Stimulated activated naive CD8-positive, alpha-beta T cell treated with anti-CD3 and anti-CD28 coated beads, Interleukin-15, amount 100 ng/mL, for 72 hours (primary cell): ENCODE results near the gene GP5.

Source experiments
- ATAC-seq: fragments of 150-1000 bp; cut with Tn5 transposase; 2 replicates; pipeline ENCODE4 v1.10.0; 2021; ENCODE audit warnings: mild to moderate bottlenecking, moderate library complexity
- DNase-seq, 2 donors: peaks; one replicate each; pipeline ENCODE4 v3.0.0; 2021 to 2022
- H3K27ac Mint-ChIP-seq, 2 donors: one replicate each; pipeline ENCODE4 v1.8.0; 2022; ENCODE audit warnings: mild to moderate bottlenecking in 2 of 2, mixed read lengths in 2 of 2, moderate library complexity in 2 of 2
- H3K27me3 Mint-ChIP-seq: one replicate; pipeline ENCODE4 v1.8.0; 2022; ENCODE audit warnings: mixed read lengths
- H3K4me1 Mint-ChIP-seq: one replicate; pipeline ENCODE4 v1.8.0; 2022; ENCODE audit warnings: mild to moderate bottlenecking, mixed read lengths
- H3K4me3 Mint-ChIP-seq, 2 donors: one replicate each; pipeline ENCODE4 v1.8.0; 2022; ENCODE audit warnings: mild to moderate bottlenecking in 2 of 2, mixed read lengths in 2 of 2, moderate library complexity in 1 of 2
- H3K9me3 Mint-ChIP-seq, 2 donors: one replicate each; pipeline ENCODE4 v1.8.0; 2022; ENCODE audit warnings: mixed read lengths in 2 of 2

The GP5 gene

GRCh38 chr3:194352667-194353246 lies 46.3 kb downstream of the GP5 start:
- peak; percentile 42 for ATAC-seq
- H3K27ac Mint-ChIP-seq, result no peak overlapping the region
- H3K27me3 Mint-ChIP-seq, result no peaks in the 10 kb centered on the region
- no peak for DNase-seq
- H3K4me1 Mint-ChIP-seq, result peaks cover 5% of the 10 kb centered on the region
- H3K9me3 Mint-ChIP-seq, result no peaks in the 10 kb centered on the region
- H3K4me3 Mint-ChIP-seq, result no peak overlapping the region

GRCh38 chr3:194351952-194352536 lies 47.0 kb downstream of the GP5 start:
- ATAC-seq (peak; percentile 31), DNase-seq (no peak)
- H3K27ac Mint-ChIP-seq, result no peak overlapping the region
- H3K9me3 Mint-ChIP-seq, result no peaks in the 10 kb centered on the region
- peaks cover 5% of the 10 kb centered on the region for H3K4me1 Mint-ChIP-seq
- no peak overlapping the region for H3K4me3 Mint-ChIP-seq
- H3K27me3 Mint-ChIP-seq, result no peaks in the 10 kb centered on the region

DNA sequence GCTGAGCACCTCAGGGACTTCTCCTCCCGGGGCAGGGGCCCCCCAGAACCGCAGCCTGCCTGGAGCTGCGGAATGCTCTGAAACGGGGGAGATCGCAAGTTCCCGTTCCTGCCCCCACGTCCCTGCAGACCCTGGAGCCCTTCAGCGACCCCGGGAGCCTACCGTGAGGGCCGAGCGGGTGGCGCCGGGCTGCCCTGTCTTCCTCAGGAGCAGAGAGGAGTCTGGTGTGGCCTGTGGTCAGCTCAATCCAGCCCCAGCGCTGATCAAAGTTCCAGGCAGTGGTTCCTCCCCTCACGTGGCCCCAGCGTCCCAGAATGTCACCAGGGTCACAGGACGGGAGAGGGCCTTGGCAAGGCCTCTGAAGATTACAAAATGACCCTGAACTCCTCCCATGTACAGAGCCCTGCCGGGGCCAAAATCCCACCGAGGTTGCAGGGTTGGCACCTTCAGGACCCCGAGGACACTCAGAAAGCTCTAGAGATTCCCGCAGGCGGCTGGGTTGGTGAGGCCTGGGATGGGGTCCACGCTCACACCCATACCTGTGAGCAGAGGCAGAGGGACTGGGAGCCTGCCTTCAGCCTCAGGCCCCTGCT lies 47.9 kb downstream of the GP5 start, which contains the start of gene CPN2:
CPN2 (minus strand) TSS at position 249 of the 593 bp plus-strand sequence. CDS start 8,626 bp downstream, outside the sequence.
- Mint-ChIP-seq H3K27ac (peak within 1 kb of the TSS in 1 of 2 donors; percentile 84), H3K4me1 (peaks cover 5% of the 10 kb centered on the region), H3K4me3 (no peak within 1 kb of the TSS), H3K9me3 (no peaks in the 10 kb centered on the region), H3K27me3 (peaks cover 7% of the 10 kb centered on the region)
- no peak for ATAC-seq
- no peak for DNase-seq

DNA sequence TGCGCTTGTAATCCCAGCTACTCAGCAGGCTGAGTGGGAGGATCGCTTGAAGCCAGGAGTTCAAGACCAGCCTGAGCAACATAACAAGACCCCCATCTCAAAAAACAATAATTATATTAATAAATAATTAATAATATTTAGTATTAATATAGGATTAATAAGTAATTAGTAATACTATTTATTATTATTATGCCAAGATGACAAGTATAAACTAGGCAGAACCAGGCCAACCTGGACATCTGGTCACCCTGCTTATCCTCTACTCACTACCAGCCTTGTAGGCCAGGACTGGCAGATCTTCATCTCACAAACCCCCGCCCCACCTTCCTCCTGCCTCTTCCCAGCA lies 48.4 kb downstream of the GP5 start:
- peaks cover 7% of the 10 kb centered on the region for H3K27me3 Mint-ChIP-seq
- DNase-seq (no peak), ATAC-seq (no peak)
- peak overlapping the region in 1 of 2 donors; percentile 84 for H3K27ac Mint-ChIP-seq
- H3K9me3 Mint-ChIP-seq, result no peaks in the 10 kb centered on the region
- peaks cover 5% of the 10 kb centered on the region for H3K4me1 Mint-ChIP-seq
- no peak overlapping the region for H3K4me3 Mint-ChIP-seq

GRCh38 chr3:194348354-194348753 lies 50.7 kb downstream of the GP5 start:
- Mint-ChIP-seq H3K9me3 (no peaks in the 10 kb centered on the region), H3K27ac (no peak overlapping the region), H3K27me3 (peaks cover 14% of the 10 kb centered on the region), H3K4me3 (no peak overlapping the region), H3K4me1 (peaks cover 13% of the 10 kb centered on the region)
- DNase-seq (no peak), ATAC-seq (no peak)

- H3K27ac Mint-ChIP-seq, result no peak overlapping the region
- peaks cover 27% of the 10 kb centered on the region for H3K27me3 Mint-ChIP-seq
- ATAC-seq, result peak; percentile 66
Observed at GRCh38 chr3:194346621-194347020, 52.4 kb downstream of the GP5 start.

GRCh38 chr3:194346035-194346434 lies 53.0 kb downstream of the GP5 start:
- no peak overlapping the region for H3K4me3 Mint-ChIP-seq
- H3K27me3 Mint-ChIP-seq, result peaks cover 32% of the 10 kb centered on the region
- DNase-seq (no peak), ATAC-seq (peak; percentile 50)
- no peaks in the 10 kb centered on the region for H3K9me3 Mint-ChIP-seq
- peak overlapping the region in 1 of 2 donors; percentile 20 for H3K27ac Mint-ChIP-seq
- H3K4me1 Mint-ChIP-seq, result peaks cover 13% of the 10 kb centered on the region

More at GRCh38 chr3:194346621-194347020, 52.4 kb downstream of the GP5 start:
- Mint-ChIP-seq H3K9me3 (no peaks in the 10 kb centered on the region), H3K4me1 (peaks cover 13% of the 10 kb centered on the region), H3K4me3 (no peak overlapping the region)
- DNase-seq, result no peak
